ENCODE results near the gene POU3F1. TPM values are rescaled to one million over a fixed set of nuclear protein-coding genes. Genes with fewer than 3 reads are reported as not detected.

POU3F1 gene
- total and polyA plus RNA-seq, 10 of the 15 experiments (the other 5 are each of a cell fraction or from before 2014, with no cell fraction given): 0.04 to 0.53 (median 0.10) TPM; not detected in 3

GRCh38 chr1:38061883-38062328 is 15.3 kb upstream of the POU3F1 start (continued):
- TF ChIP-seq, protein P1, sequence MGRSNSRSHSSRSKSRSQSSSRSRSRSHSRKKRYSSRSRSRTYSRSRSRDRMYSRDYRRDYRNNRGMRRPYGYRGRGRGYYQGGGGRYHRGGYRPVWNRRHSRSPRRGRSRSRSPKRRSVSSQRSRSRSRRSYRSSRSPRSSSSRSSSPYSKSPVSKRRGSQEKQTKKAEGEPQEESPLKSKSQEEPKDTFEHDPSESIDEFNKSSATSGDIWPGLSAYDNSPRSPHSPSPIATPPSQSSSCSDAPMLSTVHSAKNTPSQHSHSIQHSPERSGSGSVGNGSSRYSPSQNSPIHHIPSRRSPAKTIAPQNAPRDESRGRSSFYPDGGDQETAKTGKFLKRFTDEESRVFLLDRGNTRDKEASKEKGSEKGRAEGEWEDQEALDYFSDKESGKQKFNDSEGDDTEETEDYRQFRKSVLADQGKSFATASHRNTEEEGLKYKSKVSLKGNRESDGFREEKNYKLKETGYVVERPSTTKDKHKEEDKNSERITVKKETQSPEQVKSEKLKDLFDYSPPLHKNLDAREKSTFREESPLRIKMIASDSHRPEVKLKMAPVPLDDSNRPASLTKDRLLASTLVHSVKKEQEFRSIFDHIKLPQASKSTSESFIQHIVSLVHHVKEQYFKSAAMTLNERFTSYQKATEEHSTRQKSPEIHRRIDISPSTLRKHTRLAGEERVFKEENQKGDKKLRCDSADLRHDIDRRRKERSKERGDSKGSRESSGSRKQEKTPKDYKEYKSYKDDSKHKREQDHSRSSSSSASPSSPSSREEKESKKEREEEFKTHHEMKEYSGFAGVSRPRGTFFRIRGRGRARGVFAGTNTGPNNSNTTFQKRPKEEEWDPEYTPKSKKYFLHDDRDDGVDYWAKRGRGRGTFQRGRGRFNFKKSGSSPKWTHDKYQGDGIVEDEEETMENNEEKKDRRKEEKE (IDR thresholded peaks at IDR 0.05): no peak
- TF ChIP-seq, protein P2, sequence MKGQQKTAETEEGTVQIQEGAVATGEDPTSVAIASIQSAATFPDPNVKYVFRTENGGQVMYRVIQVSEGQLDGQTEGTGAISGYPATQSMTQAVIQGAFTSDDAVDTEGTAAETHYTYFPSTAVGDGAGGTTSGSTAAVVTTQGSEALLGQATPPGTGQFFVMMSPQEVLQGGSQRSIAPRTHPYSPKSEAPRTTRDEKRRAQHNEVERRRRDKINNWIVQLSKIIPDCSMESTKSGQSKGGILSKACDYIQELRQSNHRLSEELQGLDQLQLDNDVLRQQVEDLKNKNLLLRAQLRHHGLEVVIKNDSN (IDR thresholded peaks at IDR 0.05; ENCODE audit: borderline replicate concordance, extremely low read length, insufficient read depth, low read depth, low read length): no peak
- TF ChIP-seq, protein P3, sequence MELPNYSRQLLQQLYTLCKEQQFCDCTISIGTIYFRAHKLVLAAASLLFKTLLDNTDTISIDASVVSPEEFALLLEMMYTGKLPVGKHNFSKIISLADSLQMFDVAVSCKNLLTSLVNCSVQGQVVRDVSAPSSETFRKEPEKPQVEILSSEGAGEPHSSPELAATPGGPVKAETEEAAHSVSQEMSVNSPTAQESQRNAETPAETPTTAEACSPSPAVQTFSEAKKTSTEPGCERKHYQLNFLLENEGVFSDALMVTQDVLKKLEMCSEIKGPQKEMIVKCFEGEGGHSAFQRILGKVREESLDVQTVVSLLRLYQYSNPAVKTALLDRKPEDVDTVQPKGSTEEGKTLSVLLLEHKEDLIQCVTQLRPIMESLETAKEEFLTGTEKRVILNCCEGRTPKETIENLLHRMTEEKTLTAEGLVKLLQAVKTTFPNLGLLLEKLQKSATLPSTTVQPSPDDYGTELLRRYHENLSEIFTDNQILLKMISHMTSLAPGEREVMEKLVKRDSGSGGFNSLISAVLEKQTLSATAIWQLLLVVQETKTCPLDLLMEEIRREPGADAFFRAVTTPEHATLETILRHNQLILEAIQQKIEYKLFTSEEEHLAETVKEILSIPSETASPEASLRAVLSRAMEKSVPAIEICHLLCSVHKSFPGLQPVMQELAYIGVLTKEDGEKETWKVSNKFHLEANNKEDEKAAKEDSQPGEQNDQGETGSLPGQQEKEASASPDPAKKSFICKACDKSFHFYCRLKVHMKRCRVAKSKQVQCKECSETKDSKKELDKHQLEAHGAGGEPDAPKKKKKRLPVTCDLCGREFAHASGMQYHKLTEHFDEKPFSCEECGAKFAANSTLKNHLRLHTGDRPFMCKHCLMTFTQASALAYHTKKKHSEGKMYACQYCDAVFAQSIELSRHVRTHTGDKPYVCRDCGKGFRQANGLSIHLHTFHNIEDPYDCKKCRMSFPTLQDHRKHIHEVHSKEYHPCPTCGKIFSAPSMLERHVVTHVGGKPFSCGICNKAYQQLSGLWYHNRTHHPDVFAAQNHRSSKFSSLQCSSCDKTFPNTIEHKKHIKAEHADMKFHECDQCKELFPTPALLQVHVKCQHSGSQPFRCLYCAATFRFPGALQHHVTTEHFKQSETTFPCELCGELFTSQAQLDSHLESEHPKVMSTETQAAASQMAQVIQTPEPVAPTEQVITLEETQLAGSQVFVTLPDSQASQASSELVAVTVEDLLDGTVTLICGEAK (IDR thresholded peaks at IDR 0.05; ENCODE audit: borderline replicate concordance): no peak
- peak; percentile 74 to 80; a peak in 3 of 4 replicates for TF ChIP-seq IKZF2 (IDR thresholded peaks at IDR 0.05)
- TF ChIP-seq CHD4 (IDR thresholded peaks at IDR 0.05): no peak
- TF ChIP-seq RBBP5 (conservative IDR thresholded peaks at IDR 0.05): no peak
- no peak for TF ChIP-seq STAT1 (conservative IDR thresholded peaks at IDR 0.05)

All from GM12878 (cell line).